ENCODE results near the gene TMEM53.

Gene TMEM53

GRCh38 chr1:44646261-44647110 lies 27.8 kb downstream of the TMEM53 start:
- no peak for DNase-seq

GRCh38 chr1:44645476-44646244 lies 28.6 kb downstream of the TMEM53 start:
- no peak for DNase-seq

- DNase-seq, result no peak
Observed at GRCh38 chr1:44644806-44645205, 29.5 kb downstream of the TMEM53 start.

DNA sequence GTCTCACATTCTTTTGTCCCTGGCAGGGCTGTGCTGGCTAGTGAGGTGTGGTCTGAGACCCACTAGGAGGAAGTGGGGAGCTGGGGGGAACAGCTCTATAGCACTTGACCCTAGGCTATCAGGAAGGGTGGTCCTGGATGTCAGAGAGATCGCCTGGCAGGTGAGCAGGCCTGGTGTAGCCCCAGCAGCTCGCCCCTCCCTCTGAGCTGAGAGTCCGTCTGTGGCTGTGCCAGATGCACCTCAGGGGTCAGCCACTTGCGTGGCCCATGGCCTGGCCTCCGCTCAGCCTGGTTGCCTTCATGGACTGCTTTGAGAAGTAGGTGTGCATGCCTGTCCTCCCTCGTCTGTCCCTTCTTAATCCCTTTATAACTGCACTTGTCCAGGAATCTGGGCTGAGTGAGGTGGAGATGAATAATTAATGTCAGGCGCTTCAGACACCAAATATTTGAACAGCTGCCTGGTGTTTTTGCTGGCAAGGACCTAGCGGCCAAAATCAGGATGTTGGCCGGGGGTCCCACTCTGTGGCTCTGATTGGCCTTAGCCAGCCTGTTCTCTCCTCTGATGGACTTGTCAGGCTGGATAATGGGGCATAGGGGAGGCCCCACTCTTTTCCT lies 30.5 kb downstream of the TMEM53 start:
- peak; percentile 87 for DNase-seq

DNA sequence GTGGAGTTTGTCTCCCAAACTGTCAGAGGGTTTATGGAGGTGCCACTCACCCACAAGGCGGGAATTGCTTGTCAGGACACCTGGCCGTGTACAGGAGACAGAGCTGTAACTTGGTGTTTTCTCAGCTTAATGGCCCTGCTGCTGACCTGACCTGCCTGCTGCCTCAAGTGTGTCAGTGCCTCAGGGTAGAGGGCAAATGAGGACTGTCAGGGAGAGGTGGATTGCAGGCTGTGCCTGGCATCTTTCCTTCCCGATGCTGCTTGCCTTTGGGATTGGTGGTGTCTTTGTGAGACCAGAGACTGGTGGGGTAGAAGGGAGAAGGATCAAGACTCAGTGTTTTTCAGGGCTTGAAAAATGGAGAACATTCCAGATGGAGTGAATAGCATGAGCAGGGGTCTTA lies 31.4 kb downstream of the TMEM53 start:
- DNase-seq, result no peak

DNA sequence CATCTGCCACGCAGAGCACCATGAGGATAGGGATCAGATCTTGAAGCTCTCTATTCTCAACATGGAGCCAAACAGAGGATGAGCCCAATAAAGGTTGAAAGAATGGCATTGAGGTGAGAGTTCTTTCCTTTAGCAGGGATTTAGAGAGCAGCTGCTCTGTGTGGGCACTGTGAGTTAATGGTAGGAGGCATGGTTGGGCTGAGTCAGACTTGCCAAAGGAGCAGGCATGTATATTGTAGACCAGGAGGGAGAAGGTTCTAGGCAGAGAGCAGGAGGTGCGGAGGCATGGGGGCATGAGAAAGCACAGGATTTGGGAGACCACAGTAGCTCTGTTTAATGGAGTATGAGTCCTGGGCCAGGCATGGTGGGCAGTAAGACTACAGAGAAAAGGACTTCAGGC lies 32.0 kb downstream of the TMEM53 start:
- DNase-seq, result no peak

DNA sequence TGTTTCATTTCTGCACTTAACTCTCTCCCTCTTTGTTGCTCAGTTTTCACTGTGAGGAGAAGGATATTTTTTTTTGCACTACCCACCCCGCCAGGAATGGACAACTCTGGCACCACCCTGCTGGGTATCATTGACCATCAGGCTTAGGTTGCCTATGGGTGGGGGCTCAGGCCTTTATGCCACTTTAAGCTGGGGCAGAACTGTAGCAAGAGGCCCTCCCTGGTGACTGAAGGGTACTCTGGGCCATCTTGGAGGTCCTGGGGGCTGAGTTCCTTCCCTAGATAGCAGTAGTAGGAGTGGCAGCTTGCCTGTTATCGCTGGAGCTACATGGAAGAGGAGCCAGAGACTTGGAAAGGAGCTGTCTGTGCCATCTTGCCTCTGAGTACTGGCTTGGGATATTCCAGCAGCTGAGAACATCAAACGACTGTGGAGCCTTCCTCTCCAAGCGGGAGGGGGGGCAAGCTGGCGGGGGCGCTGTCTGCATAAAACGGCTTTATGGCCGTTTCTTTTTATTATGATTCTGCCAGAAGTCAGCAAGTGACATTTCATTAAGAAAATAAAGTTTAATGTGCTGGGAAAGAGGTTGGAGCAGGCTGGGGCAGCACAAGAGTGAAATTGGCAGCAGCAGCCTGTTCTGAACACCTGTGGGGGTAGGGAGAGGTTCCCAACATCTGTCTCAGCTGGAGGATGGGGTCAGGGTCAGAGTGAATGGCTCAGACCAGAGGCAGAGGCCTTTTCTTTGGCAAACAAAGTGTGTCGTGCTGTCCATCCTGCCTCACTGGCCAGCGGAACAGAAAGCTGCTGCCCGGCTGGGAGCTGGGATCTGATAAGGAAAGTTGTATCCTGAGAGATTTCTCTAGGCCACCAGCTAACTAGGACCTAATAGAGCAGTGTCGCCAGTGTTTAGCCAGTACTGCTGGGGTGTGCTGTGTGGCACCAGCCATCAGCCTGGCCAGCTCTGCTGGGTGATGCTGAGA lies 32.9 kb downstream of the TMEM53 start:
- DNase-seq, result no peak

DNA sequence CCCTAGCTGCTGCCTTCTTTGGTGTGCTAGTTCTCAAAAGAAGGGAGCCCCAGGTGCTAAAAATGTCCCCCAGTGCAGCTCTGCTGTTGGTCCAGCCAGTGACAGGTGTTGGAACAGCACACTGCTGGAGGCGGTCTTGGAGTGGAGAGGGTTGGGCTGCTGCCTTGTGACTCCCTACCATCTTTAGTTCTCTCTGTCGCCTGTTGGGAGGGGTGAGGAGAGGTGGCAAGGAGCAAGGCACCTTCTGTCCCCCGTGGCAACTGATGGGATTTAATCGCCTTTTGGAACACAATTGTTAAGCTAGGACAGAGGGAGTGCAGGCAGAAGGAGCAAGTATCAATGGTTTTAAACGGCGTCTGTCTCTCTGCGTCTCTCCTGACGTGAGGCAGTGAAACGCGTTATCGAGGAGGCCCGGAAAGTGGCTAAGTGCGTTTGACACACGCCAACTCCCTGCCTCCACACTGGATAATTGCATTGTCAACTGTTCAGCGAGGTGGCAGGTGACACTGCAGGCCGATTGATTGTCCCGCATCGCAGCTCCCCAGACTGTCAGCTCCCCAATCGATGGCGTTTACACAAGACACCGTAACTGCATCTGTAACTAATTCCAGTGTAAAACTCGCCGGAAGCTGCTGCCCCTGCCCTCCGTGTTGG lies 34.0 kb downstream of the TMEM53 start:
- DNase-seq, result peak; percentile 75

DNA sequence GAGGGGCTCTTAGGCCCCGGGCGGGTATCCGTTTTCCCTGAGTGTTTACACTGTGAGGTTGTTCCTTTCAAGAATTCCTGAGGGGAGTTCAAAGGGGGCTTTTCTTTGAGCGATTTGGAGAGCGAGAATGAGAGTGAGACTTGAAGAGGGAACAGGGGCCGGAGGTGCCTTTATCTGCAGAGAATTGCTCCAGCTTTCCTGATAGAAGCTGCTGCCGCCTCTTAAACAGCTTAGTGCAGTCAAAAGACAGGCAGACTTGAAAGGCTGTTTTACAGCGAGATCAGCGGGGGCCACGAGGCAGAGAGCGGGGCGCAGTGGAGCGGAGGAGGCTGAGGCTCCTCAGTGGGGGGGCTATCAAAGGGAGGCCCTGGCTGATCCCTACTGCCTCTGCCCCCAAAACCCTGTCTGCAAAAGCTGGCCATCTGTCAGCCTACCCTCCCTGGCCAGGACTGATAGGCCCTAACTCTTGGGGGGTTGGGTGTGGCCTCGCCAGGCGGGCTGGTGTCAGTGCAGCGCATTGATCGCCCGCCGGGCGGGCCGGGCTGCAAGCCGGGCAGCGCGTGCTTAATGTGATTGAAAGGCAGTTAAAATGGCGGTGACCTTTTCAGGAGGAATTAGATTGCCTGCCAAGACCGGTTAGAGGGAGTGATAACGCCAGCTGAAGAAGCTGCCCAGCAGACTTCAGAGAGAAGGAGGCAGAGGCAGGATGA lies 36.4 kb downstream of the TMEM53 start:
- DNase-seq, result no peak

- DNase-seq, result no peak
Observed at GRCh38 chr1:44636688-44637598, 37.3 kb downstream of the TMEM53 start.

DNA sequence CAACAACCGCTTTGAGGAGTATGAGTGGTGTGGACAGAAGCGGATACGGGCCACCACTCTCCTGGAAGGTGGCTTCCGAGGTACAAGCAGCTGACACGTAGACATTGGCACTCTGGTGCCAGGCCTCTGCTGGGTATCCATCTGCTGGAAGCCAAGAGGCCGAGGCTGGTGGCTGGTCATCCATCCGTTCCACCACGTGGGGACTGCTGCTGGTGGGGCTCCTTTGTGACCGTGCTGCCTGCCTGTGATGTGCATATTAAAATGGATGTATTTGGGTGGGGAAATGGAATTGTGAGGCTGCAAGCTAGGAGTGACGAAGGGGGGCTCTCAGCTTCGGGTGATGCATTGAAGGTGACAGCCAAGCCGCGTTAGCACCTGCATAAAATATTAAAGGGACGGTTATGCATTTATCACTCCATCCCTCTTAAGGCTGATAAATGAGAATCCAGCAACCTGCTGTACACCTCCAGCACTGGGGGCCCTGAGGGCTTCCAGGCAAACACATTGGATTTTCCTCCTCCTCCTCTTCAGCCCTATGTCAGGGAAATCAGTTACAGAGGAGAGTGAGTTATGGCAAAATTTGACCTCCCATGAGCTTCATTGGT lies 38.1 kb downstream of the TMEM53 start:
- no peak for DNase-seq

GRCh38 chr1:44635439-44635838 lies 38.8 kb downstream of the TMEM53 start:
- DNase-seq, result no peak

GRCh38 chr1:44634606-44635189 lies 39.6 kb downstream of the TMEM53 start:
- no peak for DNase-seq

DNA sequence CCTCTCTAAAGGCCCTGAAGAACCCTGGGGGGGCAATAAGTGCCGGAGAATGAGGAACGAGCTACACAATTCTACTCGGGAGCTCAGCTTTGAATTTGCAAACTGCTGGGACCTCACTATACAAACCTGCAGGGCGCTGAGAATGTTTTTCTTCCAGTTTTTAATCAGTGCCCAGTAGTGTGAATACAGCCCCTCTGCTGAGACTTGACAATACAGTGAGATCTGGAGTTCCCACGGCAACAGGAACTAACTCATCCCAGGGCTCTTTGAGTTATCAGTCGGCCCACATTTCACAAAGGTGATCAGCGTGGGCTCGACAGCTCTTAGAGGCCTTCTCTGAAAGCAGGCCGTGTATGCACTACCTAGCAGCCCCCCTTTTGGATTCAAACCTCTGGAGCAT lies 41.7 kb downstream of the TMEM53 start:
- DNase-seq, result no peak

GRCh38 chr1:44631647-44632539 lies 42.4 kb downstream of the TMEM53 start:
- peak; percentile 88 for DNase-seq

DNA sequence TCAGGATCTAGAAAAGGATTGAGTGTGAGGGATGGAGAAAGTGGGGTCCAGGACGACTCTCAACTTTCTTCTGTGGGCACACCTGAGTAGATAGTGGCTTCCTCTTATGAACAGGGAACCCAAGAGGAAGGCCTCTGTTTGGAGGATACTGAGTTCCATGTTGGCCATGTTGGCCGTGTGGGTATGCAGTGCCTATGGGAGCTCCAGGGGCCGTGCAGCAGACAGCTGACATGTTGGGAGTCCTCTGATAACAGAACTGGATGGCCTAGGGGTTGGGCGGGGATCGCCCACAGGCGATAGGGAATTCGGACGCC lies 43.0 kb downstream of the TMEM53 start:
- no peak for DNase-seq

DNA sequence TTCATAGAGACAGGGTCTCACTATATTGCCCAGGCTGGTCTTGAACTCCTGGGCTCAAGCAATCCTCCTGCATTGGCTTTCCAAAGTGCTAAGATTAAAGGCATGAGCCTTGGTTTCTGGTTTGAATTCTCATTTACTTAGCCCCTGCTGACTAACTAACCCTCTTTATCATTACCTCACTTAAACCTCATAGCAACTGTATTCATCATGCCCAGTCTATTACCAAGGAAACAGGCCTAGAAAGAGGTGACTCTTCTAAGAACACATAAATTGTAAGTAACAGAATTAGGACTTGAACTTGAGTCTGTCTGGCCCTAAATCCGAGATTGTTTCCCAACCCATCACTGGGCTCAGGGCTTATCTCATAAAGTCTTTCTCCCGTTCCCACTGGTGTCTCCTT lies 44.2 kb downstream of the TMEM53 start:
- DNase-seq, result no peak

GRCh38 chr1:44628962-44629756 lies 45.1 kb downstream of the TMEM53 start:
- no peak for DNase-seq
